Adipocyte (in vitro differentiated cells): ENCODE results near the gene SPANXD.

ENCODE experiments used
- DNase-seq: peaks from one replicate; pipeline ENCODE4 v3.0.0-alpha.2; 2015; ENCODE audit warnings: low read depth
- H3K27me3 ChIP-seq: replicated peaks from 2 replicates; pipeline ENCODE4 v1.7.0; 2013; ENCODE audit warnings: mild to moderate bottlenecking, low read length, moderate library complexity; ENCODE audit not compliant: control insufficient read depth, insufficient read depth
- H3K36me3 ChIP-seq: 2 replicates; pipeline ENCODE4 v1.7.0; 2013; ENCODE audit warnings: low read length, mild to moderate bottlenecking, moderate library complexity; ENCODE audit not compliant: control insufficient read depth, insufficient read depth, severe bottlenecking
- H3K4me1 ChIP-seq: 2 replicates; pipeline ENCODE4 v1.7.0; 2013; ENCODE audit warnings: mild to moderate bottlenecking, low read length, moderate library complexity; ENCODE audit not compliant: control insufficient read depth, insufficient read depth
- H3K4me3 ChIP-seq: 2 replicates; pipeline ENCODE4 v1.7.0; 2013; ENCODE audit warnings: mild to moderate bottlenecking, low read length, moderate library complexity
- H3K9ac ChIP-seq: 2 replicates; pipeline ENCODE4 v1.7.0; 2013; ENCODE audit warnings: mild to moderate bottlenecking, low read length, moderate library complexity
- H3K9me3 ChIP-seq: 2 replicates; pipeline ENCODE4 v1.7.0; 2013; ENCODE audit warnings: mild to moderate bottlenecking, low read length, moderate library complexity; ENCODE audit not compliant: control insufficient read depth

The SPANXD gene

GRCh38 chrX:141652286-141652685 is 46.3 kb downstream of the SPANXD start:
- Histone ChIP-seq H3K4me3 (no peak overlapping the region), H3K4me1 (no peaks in the 10 kb centered on the region), H3K27me3 (no peaks in the 10 kb centered on the region), H3K36me3 (no peaks in the 10 kb centered on the region), H3K9ac (no peak overlapping the region), H3K9me3 (no peaks in the 10 kb centered on the region)
- no peak for DNase-seq
